Chondrocyte (in vitro differentiated cells): ENCODE measurements around the gene WDR88. TPM values are rescaled to one million over a fixed set of nuclear protein-coding genes. Genes with fewer than 3 reads are reported as not detected.

Experiments used
- DNase-seq: peaks from one replicate; pipeline ENCODE4 v3.0.0; 2021; ENCODE audit warnings: mixed read lengths, low spot score
- H3K27ac Mint-ChIP-seq: one replicate; pipeline ENCODE4 v1.8.0; 2021; ENCODE audit warnings: mild to moderate bottlenecking, moderate library complexity, mixed read lengths; ENCODE audit not compliant: unreplicated experiment
- H3K27me3 Mint-ChIP-seq: 2 replicates; pipeline ENCODE4 v1.8.0; 2021; ENCODE audit warnings: low read depth, mixed read lengths
- H3K36me3 Mint-ChIP-seq: 2 replicates; pipeline ENCODE4 v1.8.0; 2021; ENCODE audit warnings: low read depth, mixed read lengths
- H3K4me1 Mint-ChIP-seq: 2 replicates; pipeline ENCODE4 v1.8.0; 2021; ENCODE audit warnings: low read depth, mild to moderate bottlenecking, mixed read lengths
- H3K4me3 Mint-ChIP-seq: one replicate; pipeline ENCODE4 v1.8.0; 2021; ENCODE audit warnings: mild to moderate bottlenecking, moderate library complexity, mixed read lengths; ENCODE audit not compliant: unreplicated experiment
- H3K9me3 Mint-ChIP-seq: 2 replicates; pipeline ENCODE4 v1.8.0; 2021; ENCODE audit warnings: low read depth, mixed read lengths
- total RNA-seq: library from RNA; stranded (reverse); gene quantifications from 3 replicates; pipeline ENCODE4 v1.2.1, GENCODE V29; 2021
- TF ChIP-seq, protein P1 (sequence below): fragments of 200-600 bp; sonication (generic); IDR thresholded peaks from 2 replicates; pipeline ENCODE4 v1.5.0; 2021; ENCODE audit warnings: antibody characterized with exemption, mild to moderate bottlenecking, moderate library complexity

WDR88 gene
- total RNA-seq, 1 donor from 2014 or later = not detected

DNA sequence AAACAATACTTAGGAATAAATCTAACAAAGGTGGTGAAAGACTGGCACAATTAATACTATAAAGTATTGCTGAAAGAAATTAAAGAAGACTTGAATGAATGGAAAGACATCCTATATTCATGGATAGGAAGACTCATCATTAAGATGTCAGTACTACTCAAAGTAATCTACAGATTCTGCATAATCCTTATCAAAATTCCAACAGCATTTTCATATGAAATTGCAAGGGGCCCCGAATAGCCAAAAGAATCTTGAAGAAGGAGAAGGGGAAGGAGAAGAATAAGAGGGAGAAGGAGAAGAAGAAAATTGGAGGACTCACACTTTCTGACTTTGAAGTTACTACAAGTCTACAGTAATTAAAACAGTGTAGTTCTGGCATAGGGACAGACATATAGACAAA is 36.6 kb downstream of the WDR88 start:
- peaks cover 18% of the 10 kb centered on the region for H3K9me3 Mint-ChIP-seq
- no peak overlapping the region for H3K27ac Mint-ChIP-seq
- no peak overlapping the region for H3K4me3 Mint-ChIP-seq
- H3K4me1 Mint-ChIP-seq = peaks cover 12% of the 10 kb centered on the region
- H3K27me3 Mint-ChIP-seq = no peaks in the 10 kb centered on the region
- no peaks in the 10 kb centered on the region for H3K36me3 Mint-ChIP-seq
- TF ChIP-seq, protein P1, sequence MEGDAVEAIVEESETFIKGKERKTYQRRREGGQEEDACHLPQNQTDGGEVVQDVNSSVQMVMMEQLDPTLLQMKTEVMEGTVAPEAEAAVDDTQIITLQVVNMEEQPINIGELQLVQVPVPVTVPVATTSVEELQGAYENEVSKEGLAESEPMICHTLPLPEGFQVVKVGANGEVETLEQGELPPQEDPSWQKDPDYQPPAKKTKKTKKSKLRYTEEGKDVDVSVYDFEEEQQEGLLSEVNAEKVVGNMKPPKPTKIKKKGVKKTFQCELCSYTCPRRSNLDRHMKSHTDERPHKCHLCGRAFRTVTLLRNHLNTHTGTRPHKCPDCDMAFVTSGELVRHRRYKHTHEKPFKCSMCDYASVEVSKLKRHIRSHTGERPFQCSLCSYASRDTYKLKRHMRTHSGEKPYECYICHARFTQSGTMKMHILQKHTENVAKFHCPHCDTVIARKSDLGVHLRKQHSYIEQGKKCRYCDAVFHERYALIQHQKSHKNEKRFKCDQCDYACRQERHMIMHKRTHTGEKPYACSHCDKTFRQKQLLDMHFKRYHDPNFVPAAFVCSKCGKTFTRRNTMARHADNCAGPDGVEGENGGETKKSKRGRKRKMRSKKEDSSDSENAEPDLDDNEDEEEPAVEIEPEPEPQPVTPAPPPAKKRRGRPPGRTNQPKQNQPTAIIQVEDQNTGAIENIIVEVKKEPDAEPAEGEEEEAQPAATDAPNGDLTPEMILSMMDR = no peak
- no peak for DNase-seq

DNA sequence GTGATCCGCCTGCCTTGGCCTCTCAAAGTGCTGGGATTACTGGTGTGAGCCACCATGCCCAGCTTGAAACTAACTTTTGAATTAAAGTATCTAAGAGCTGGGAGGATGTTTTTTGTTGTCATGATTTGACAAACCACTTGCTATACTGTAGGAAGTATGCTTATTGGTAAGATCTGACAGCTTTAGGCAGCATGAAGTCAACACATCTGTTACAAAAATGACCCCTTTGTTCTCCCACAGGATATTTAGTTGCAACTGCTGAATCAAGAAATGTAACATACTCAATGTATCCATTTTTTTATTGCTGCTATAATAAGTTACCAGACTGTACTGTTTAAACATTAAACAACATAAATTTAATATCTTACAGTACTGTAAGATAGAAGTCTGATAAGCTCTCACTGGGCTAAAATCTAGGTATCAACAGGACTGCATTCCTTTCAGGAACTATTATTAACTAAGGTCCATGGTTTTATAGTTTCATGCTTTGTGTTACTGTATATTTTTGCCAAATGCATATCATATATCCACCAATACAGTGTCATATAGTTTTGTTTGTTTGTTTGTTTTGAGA is 39.4 kb downstream of the WDR88 start:
- DNase-seq = no peak
- Mint-ChIP-seq H3K36me3 (no peaks in the 10 kb centered on the region), H3K9me3 (peaks cover 18% of the 10 kb centered on the region), H3K27me3 (no peaks in the 10 kb centered on the region), H3K4me1 (peaks cover 21% of the 10 kb centered on the region), H3K27ac (no peak overlapping the region), H3K4me3 (no peak overlapping the region)
- TF ChIP-seq, protein P1 = no peak

DNA sequence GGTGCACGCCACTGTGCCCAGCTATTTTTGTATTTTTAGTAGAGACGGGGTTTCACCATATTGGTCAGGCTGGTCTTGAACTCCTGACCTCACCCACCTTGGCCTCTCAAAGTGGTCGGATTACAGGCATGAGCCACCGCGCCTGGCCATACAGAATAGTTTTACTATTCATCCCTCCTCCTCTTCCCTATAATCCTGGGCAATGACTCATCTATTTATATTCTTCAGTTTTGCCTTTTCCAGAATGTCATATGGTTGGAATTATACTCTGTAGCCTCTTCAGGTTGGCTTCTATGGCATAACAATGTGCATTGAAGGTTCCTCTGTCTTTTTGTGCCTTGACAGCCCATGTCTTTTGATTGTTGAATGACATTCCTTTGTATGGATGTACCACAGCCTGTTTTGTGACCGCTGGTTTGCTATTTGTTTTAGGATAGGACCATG is 40.0 kb downstream of the WDR88 start:
- H3K27ac Mint-ChIP-seq = no peak overlapping the region
- no peaks in the 10 kb centered on the region for H3K36me3 Mint-ChIP-seq

DNA sequence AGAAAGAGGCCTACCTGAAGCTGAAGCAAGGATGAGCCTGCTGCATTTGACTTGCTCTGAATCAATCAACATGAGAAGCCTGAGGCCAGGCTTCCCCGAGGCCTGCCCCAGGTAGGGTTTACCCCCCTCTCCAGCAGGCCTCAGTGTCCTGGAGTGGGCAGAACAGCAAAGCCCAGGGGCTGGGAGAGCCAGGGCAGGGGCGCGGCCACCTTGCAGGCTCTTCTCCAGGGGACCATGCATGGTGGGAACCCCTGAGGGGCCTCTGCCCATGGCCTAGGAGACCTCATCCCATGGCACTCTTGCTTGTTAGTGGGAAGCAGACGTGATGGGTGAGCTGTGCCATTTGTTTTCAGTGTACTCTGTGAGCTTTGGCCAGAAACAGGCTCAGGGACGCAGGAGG is 42.3 kb downstream of the WDR88 start:
- H3K27me3 Mint-ChIP-seq = no peaks in the 10 kb centered on the region
- H3K36me3 Mint-ChIP-seq = no peaks in the 10 kb centered on the region
- no peak overlapping the region for H3K27ac Mint-ChIP-seq
- H3K9me3 Mint-ChIP-seq = peaks cover 2% of the 10 kb centered on the region
- TF ChIP-seq, protein P1 = no peak
- DNase-seq = peak; percentile 78
- H3K4me1 Mint-ChIP-seq = peaks cover 29% of the 10 kb centered on the region
- H3K4me3 Mint-ChIP-seq = no peak overlapping the region

More for the DNA sequence above, 40.0 kb downstream of the WDR88 start:
- peaks cover 18% of the 10 kb centered on the region for H3K9me3 Mint-ChIP-seq
- H3K4me3 Mint-ChIP-seq = no peak overlapping the region
- peak; percentile 28 for DNase-seq
- peaks cover 21% of the 10 kb centered on the region for H3K4me1 Mint-ChIP-seq
- no peaks in the 10 kb centered on the region for H3K27me3 Mint-ChIP-seq
- TF ChIP-seq, protein P1 = no peak

DNA sequence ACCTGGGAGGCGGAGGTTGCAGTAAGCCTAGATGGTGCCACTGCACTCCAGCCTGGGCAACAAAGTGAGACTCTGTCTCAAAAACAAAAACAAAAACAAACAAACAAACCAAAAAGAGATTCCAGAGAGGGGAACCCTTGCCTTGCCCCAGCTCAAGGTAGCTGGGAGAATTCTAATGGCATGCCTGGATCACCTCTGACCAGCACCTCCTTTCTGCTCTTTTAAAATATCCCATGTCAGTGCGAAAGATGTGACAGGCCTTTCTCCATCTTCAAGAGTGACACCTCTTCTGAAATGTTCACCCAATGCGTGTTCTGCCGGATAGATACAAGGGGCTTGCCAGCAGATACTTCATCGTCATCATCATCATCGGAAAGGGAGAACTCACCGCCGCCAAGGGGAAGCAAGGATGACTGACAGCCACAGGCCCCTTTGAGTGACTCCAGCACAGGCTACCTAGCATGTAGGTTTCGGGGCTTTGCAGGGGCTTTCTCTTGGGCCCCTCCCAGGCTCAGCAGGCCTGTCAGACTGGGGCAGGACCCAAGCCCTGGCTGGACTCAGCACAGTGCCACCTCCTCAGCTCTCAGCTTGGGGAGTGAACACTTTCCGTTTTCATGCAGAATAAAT is 43.4 kb downstream of the WDR88 start:
- Mint-ChIP-seq H3K9me3 (no peaks in the 10 kb centered on the region), H3K36me3 (no peaks in the 10 kb centered on the region), H3K27me3 (no peaks in the 10 kb centered on the region), H3K4me1 (peaks cover 29% of the 10 kb centered on the region), H3K4me3 (peak overlapping the region; percentile 92), H3K27ac (no peak overlapping the region)
- TF ChIP-seq, protein P1 = no peak
- DNase-seq = peak; percentile 54
